Measurements from ENCODE around the gene VAV2. TPM values are rescaled to one million over a fixed set of nuclear protein-coding genes. Genes with fewer than 3 reads are reported as not detected.

The VAV2 gene
- total RNA-seq, 1 donor: 13.4 TPM

DNA sequence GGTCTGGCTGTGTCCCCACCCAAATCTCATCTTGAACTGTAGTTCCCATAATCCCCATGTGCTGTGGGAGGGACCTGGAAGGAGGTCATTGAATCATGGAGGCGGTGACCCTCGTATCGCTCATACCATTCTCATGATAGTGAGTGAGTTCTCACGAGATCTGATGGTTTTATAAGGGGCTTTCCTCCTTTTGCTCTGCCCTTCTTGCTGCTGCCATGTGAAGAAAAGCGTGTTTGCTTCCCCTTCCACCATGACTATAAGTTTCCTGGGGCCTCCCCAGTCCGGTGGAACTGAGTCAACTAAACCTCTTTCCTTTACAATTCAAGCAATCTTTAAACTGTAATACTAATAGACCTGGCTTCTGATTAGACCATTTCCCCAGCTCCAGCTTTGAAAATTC, 161.8 kb downstream of the VAV2 start:
- H3K4me3 ChIP-seq (ENCODE audit: low read depth, low read length): no peak overlapping the region
- TF ChIP-seq, protein P1, sequence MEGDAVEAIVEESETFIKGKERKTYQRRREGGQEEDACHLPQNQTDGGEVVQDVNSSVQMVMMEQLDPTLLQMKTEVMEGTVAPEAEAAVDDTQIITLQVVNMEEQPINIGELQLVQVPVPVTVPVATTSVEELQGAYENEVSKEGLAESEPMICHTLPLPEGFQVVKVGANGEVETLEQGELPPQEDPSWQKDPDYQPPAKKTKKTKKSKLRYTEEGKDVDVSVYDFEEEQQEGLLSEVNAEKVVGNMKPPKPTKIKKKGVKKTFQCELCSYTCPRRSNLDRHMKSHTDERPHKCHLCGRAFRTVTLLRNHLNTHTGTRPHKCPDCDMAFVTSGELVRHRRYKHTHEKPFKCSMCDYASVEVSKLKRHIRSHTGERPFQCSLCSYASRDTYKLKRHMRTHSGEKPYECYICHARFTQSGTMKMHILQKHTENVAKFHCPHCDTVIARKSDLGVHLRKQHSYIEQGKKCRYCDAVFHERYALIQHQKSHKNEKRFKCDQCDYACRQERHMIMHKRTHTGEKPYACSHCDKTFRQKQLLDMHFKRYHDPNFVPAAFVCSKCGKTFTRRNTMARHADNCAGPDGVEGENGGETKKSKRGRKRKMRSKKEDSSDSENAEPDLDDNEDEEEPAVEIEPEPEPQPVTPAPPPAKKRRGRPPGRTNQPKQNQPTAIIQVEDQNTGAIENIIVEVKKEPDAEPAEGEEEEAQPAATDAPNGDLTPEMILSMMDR (IDR thresholded peaks at IDR 0.05; ENCODE audit: insufficient read depth, low read depth, low read length): no peak
- no peak for DNase-seq (ENCODE audit: low read depth)

GRCh38 chr9:133828338-133828997, 163.7 kb downstream of the VAV2 start:
- H3K4me3 ChIP-seq (ENCODE audit: low read depth, low read length): no peak overlapping the region
- TF ChIP-seq, protein P1 (IDR thresholded peaks at IDR 0.05; ENCODE audit: insufficient read depth, low read depth, low read length): no peak
- DNase-seq (ENCODE audit: low read depth): no peak

GRCh38 chr9:133826289-133827085, 165.6 kb downstream of the VAV2 start:
- DNase-seq (ENCODE audit: low read depth): peak; percentile 46
- peak overlapping the region; percentile 32 for H3K4me3 ChIP-seq (ENCODE audit: low read depth, low read length)
- TF ChIP-seq, protein P1 (IDR thresholded peaks at IDR 0.05; ENCODE audit: insufficient read depth, low read depth, low read length): no peak

- TF ChIP-seq, protein P1 (IDR thresholded peaks at IDR 0.05; ENCODE audit: insufficient read depth, low read depth, low read length): no peak
- DNase-seq (ENCODE audit: low read depth): peak; percentile 95
- peak overlapping the region; percentile 32 for H3K4me3 ChIP-seq (ENCODE audit: low read depth, low read length)
Measured at GRCh38 chr9:133825555-133826218, 166.4 kb downstream of the VAV2 start.

- DNase-seq (ENCODE audit: low read depth): no peak
- no peak overlapping the region for H3K4me3 ChIP-seq (ENCODE audit: low read depth, low read length)
- TF ChIP-seq, protein P1 (IDR thresholded peaks at IDR 0.05; ENCODE audit: insufficient read depth, low read depth, low read length): no peak
Measured at GRCh38 chr9:133824802-133825186, 167.3 kb downstream of the VAV2 start.

DNA sequence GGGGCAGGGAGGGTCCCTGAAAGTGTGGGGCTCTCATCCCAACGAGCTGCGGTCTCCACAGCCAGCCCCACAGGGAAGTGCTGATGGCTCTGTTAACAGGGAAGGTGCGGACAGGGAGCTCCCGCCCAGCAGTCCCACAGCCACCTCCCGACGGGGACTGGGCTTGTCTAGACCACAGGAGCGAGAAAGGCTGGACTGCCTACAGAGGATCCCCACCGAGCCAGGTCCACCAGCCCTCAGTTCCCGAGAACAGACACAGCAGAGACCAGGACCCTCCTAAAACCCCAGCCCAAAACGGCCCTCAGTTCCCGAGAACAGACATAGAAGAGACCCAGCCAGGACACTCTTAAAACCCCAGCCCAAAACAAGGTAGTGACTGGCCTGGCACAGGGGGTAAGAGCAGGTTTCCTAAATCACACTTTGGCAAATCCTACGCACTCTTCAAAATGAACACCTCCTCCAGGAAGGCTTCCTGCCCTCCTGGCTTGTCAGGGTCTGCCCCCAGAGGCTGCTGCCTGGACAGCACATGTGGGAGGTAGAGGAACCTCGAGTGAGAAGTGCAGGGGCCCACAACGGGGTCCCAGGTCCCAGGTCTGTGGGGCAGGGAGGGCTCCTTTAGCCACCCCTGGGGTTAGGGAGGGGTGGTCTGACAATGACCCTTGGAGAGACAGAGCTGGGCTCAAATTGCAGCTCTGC, 167.9 kb downstream of the VAV2 start:
- TF ChIP-seq, protein P1 (IDR thresholded peaks at IDR 0.05; ENCODE audit: insufficient read depth, low read depth, low read length): no peak
- H3K4me3 ChIP-seq (ENCODE audit: low read depth, low read length): no peak overlapping the region
- DNase-seq (ENCODE audit: low read depth): no peak

Data from fibroblast of villous mesenchyme (primary cell).